GM23248 (cell line): Measurements from ENCODE around the gene XYLT2.

Source experiments
- EZH2 ChIP-seq: fragments of 200-600 bp; sonication (generic); IDR thresholded peaks from 2 replicates; pipeline ENCODE4 v1.6.1; 2018; ENCODE audit warnings: antibody characterized with exemption, mild to moderate bottlenecking; ENCODE audit not compliant: insufficient read depth, poor library complexity, severe bottlenecking
- EZH2phosphoT487 ChIP-seq: fragments of 200-600 bp; sonication (generic); IDR thresholded peaks from 2 replicates; pipeline ENCODE4 v1.6.1; 2018; ENCODE audit warnings: antibody characterized with exemption, moderate library complexity, mild to moderate bottlenecking, low read depth; ENCODE audit not compliant: insufficient read depth

DNA sequence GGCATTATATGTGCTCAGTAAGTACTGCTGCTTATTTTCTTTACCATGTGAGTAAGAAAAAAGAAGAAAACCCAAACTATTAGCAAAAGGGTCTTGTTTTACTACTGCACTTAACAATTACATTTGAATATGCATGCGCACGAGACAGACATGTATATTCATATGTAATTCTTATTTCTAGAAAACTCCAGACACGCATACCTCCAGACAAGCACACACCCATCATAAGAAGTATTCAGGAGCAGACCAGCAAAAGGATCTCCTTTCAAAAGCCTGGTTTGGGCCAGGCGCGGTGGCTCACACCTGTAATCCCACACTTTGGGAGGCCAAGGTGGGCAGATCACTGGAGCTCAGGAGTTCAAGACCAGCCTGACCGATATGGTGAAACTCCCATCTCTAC is 43.6 kb downstream of the XYLT2 start:
- no peak for TF ChIP-seq EZH2phosphoT487
- TF ChIP-seq EZH2, result no peak
